Measurements from ENCODE around the gene XK. TPM values are rescaled to one million over a fixed set of nuclear protein-coding genes. Genes with fewer than 3 reads are reported as not detected.

XK gene
- total and polyA plus RNA-seq, 2 donors (not counting 1 experiment from before 2014, with no cell fraction given) = 0.15 to 0.30 TPM

GRCh38 chrX:37752281-37752680 is 66.7 kb downstream of the XK start:
- DNase-seq = no peak
- no peak overlapping the region for H3K27ac Mint-ChIP-seq
- H3K9ac ChIP-seq (ENCODE audit: low read length) = no peak overlapping the region
- no peak overlapping the region for H3K4me2 ChIP-seq (replicated peaks; ENCODE audit: low read depth, low read length, poor library complexity, severe bottlenecking)
- no peaks in the 10 kb centered on the region for H4K20me1 ChIP-seq (ENCODE audit: control insufficient read depth, insufficient read depth, low read length, poor library complexity, severe bottlenecking)
- no peaks in the 10 kb centered on the region for H3K9me3 Mint-ChIP-seq (ENCODE audit: insufficient read depth)
- no peak for TF ChIP-seq EZH2 (IDR thresholded peaks at IDR 0.05; ENCODE audit: borderline replicate concordance, insufficient read depth, low read depth, low read length, poor library complexity, severe bottlenecking)
- TF ChIP-seq, protein P1, sequence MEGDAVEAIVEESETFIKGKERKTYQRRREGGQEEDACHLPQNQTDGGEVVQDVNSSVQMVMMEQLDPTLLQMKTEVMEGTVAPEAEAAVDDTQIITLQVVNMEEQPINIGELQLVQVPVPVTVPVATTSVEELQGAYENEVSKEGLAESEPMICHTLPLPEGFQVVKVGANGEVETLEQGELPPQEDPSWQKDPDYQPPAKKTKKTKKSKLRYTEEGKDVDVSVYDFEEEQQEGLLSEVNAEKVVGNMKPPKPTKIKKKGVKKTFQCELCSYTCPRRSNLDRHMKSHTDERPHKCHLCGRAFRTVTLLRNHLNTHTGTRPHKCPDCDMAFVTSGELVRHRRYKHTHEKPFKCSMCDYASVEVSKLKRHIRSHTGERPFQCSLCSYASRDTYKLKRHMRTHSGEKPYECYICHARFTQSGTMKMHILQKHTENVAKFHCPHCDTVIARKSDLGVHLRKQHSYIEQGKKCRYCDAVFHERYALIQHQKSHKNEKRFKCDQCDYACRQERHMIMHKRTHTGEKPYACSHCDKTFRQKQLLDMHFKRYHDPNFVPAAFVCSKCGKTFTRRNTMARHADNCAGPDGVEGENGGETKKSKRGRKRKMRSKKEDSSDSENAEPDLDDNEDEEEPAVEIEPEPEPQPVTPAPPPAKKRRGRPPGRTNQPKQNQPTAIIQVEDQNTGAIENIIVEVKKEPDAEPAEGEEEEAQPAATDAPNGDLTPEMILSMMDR (IDR thresholded peaks at IDR 0.05) = no peak
- WGBS (ENCODE audit: insufficient coverage) = no CpG with 5 or more reads among the region's 2 CpGs
- H3K27me3 Mint-ChIP-seq = no peaks in the 10 kb centered on the region
- POLR2A ChIA-PET = interaction anchor here (2.3 kb wide), 1 partner anchor 34 kb away, joined by 8 read pairs; no protein-coding TSS in a partner anchor
- no peak overlapping the region for H3K4me3 ChIP-seq (ENCODE audit: control extremely low read depth in 1 of 5, extremely low read depth in 1 of 5, insufficient read depth in 1 of 5, low read depth in 2 of 5, low read length in 4 of 5)
- peaks cover 0 to 4% (median 0%) of the 10 kb centered on the region in 3 donors for H3K9me3 ChIP-seq (ENCODE audit: control extremely low read depth in 1 of 3, control insufficient read depth in 2 of 3, insufficient read depth in 1 of 3, low read length in 2 of 3)
- H3K79me2 ChIP-seq (ENCODE audit: control insufficient read depth, insufficient read depth, low read length) = no peaks in the 10 kb centered on the region
- H3K27me3 ChIP-seq (replicated peaks in 1 of 4; ENCODE audit: control extremely low read depth in 1 of 4, control insufficient read depth in 3 of 4, insufficient read depth in 4 of 4, low read length in 3 of 4) = no peaks in the 10 kb centered on the region
- H3K4me3 Mint-ChIP-seq = no peak overlapping the region
- H2AFZ ChIP-seq (ENCODE audit: insufficient read depth, low read depth, low read length, poor library complexity, severe bottlenecking) = no peak overlapping the region
- H3K4me1 Mint-ChIP-seq = peaks cover 15% of the 10 kb centered on the region
- no peak overlapping the region for H3K27ac ChIP-seq (ENCODE audit: low read length in 2 of 2)
- CTCF ChIA-PET = no interaction called here
- intact Hi-C loops (cut with micrococcal nuclease) = no loop called here
- peaks cover 56 to 60% of the 10 kb centered on the region in 2 donors for H3K4me1 ChIP-seq (ENCODE audit: control insufficient read depth in 2 of 2, insufficient read depth in 2 of 2, low read length in 2 of 2)
- no peak for ATAC-seq (ENCODE audit: low read depth)
- no peaks in the 10 kb centered on the region for H3K36me3 ChIP-seq (replicated peaks in 1 of 2; ENCODE audit: control extremely low read depth in 1 of 2, control insufficient read depth in 1 of 2, extremely low read depth in 1 of 2, insufficient read depth in 2 of 2, low read length in 1 of 2)

DNA sequence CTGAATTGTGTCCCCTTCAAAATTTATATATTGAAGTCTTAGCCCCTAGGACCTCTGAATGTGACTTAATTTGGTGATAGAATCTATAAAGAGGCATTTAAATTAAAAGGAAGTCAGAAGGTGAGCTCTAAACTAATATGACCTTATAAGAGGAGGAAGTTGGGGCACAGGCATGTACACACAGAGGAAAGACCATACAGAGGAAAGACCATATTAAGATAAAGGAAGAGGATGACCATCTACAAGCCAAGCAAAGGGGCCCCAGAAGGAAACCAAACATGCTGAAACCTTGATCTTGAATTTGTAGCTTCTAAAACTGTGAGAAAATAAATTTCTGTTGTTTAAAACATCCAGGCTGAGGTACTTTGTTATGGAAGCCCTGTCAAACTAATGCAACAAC is 67.3 kb downstream of the XK start:
- peak overlapping the region; percentile 34 to 75 for H3K27ac ChIP-seq (ENCODE audit: low read length in 2 of 2)
- Mint-ChIP-seq H3K4me1 (peaks cover 13% of the 10 kb centered on the region), H3K9me3 (ENCODE audit: insufficient read depth) (no peaks in the 10 kb centered on the region), H3K27ac (no peak overlapping the region), H3K4me3 (peak overlapping the region; percentile 46), H3K27me3 (no peaks in the 10 kb centered on the region)
- peaks cover 52 to 63% of the 10 kb centered on the region in 2 donors for H3K4me1 ChIP-seq (ENCODE audit: control insufficient read depth in 2 of 2, insufficient read depth in 2 of 2, low read length in 2 of 2)
- H3K27me3 ChIP-seq (replicated peaks in 1 of 4; ENCODE audit: control extremely low read depth in 1 of 4, control insufficient read depth in 3 of 4, insufficient read depth in 4 of 4, low read length in 3 of 4) = no peaks in the 10 kb centered on the region
- DNase-seq (no peak), ATAC-seq (ENCODE audit: low read depth) (no peak)
- H3K4me3 ChIP-seq (ENCODE audit: control extremely low read depth in 1 of 5, extremely low read depth in 1 of 5, insufficient read depth in 1 of 5, low read depth in 2 of 5, low read length in 4 of 5) = no peak overlapping the region
- TF ChIP-seq, protein P1 (IDR thresholded peaks at IDR 0.05) = no peak
- TF ChIP-seq EZH2 (IDR thresholded peaks at IDR 0.05; ENCODE audit: borderline replicate concordance, insufficient read depth, low read depth, low read length, poor library complexity, severe bottlenecking) = no peak
- ChIA-PET CTCF (interaction anchor here (0.8 to 4.0 kb wide), 5 partner anchors 7 to 73 kb away, joined by 3 to 18 read pairs (median 4); no protein-coding TSS in a partner anchor), POLR2A (interaction anchor here (2.3 kb wide), 1 partner anchor 33 kb away, joined by 8 read pairs; no protein-coding TSS in a partner anchor)
- peak overlapping the region; percentile 60 for H3K4me2 ChIP-seq (replicated peaks; ENCODE audit: low read depth, low read length, poor library complexity, severe bottlenecking)
- H3K79me2 ChIP-seq (ENCODE audit: control insufficient read depth, insufficient read depth, low read length) = no peaks in the 10 kb centered on the region
- peaks cover 0 to 4% (median 0%) of the 10 kb centered on the region in 3 donors for H3K9me3 ChIP-seq (ENCODE audit: control extremely low read depth in 1 of 3, control insufficient read depth in 2 of 3, insufficient read depth in 1 of 3, low read length in 2 of 3)
- H3K9ac ChIP-seq (ENCODE audit: low read length) = no peak overlapping the region
- no peaks in the 10 kb centered on the region for H3K36me3 ChIP-seq (replicated peaks in 1 of 2; ENCODE audit: control extremely low read depth in 1 of 2, control insufficient read depth in 1 of 2, extremely low read depth in 1 of 2, insufficient read depth in 2 of 2, low read length in 1 of 2)
- H4K20me1 ChIP-seq (ENCODE audit: control insufficient read depth, insufficient read depth, low read length, poor library complexity, severe bottlenecking) = no peaks in the 10 kb centered on the region
- intact Hi-C loops (cut with micrococcal nuclease) = no loop called here
- H2AFZ ChIP-seq (ENCODE audit: insufficient read depth, low read depth, low read length, poor library complexity, severe bottlenecking) = no peak overlapping the region
